Caco-2 (cell line): Measurements from ENCODE around the gene TINAGL1. TPM values are rescaled to one million over a fixed set of nuclear protein-coding genes. Genes with fewer than 3 reads are reported as not detected.

ENCODE experiments used
- BruUV-seq: library from RNA; stranded (reverse); fragments of 400-500 nt; replicated peaks from 2 replicates; lab custom pipeline; 2021; lab: Mats Ljungman, UMichigan
- CTCF ChIA-PET: fragments of 300-600 bp; sonication (Branson Sonifier 250); formaldehyde crosslinking; loops from one replicate; lab custom pipeline; 2022; ENCODE audit warnings: antibody characterized with exemption; lab: Charles Lee
- POLR2A ChIA-PET: fragments of 300-600 bp; sonication (Branson Sonifier 250); formaldehyde crosslinking; loops from one replicate; lab custom pipeline; 2022; ENCODE audit warnings: antibody characterized with exemption; lab: Charles Lee
- DNase-seq, 2 experiments: peaks; one replicate each; pipeline versions ENCODE4 v3.0.0 to v3.0.0-alpha.2; 2020 to 2022
- H3K27me3 ChIP-seq: replicated peaks from 2 replicates; pipeline ENCODE4 v1.6.0; 2011; ENCODE audit warnings: low read length; ENCODE audit not compliant: control insufficient read depth, insufficient read depth
- H3K36me3 ChIP-seq: 2 replicates; pipeline ENCODE4 v1.5.1; 2011; ENCODE audit warnings: low read length; ENCODE audit not compliant: control insufficient read depth, insufficient read depth
- H3K4me1 ChIP-seq: fragments of 250-450 bp; sonication (Bioruptor Pico); 2 replicates; pipeline ENCODE4 v1.5.1; 2020; ENCODE audit warnings: mild to moderate bottlenecking
- H3K4me3 ChIP-seq: 2 replicates; pipeline ENCODE4 v1.5.1; 2011; ENCODE audit warnings: low read depth, mild to moderate bottlenecking, control low read depth, low read length
- H3K9me3 ChIP-seq: fragments of 250-450 bp; sonication (Bioruptor Pico); 2 replicates; pipeline ENCODE4 v1.5.1; 2020; ENCODE audit warnings: mild to moderate bottlenecking, moderate library complexity
- H3K27ac Mint-ChIP-seq: one replicate; pipeline ENCODE4 v1.8.0; 2022; ENCODE audit warnings: mixed read lengths; ENCODE audit not compliant: unreplicated experiment
- H3K27me3 Mint-ChIP-seq: one replicate; pipeline ENCODE4 v1.8.0; 2022; ENCODE audit warnings: mixed read lengths; ENCODE audit not compliant: insufficient read depth, unreplicated experiment
- H3K36me3 Mint-ChIP-seq: one replicate; pipeline ENCODE4 v1.8.0; 2022; ENCODE audit warnings: mild to moderate bottlenecking, mixed read lengths; ENCODE audit not compliant: insufficient read depth, unreplicated experiment
- H3K4me1 Mint-ChIP-seq: one replicate; pipeline ENCODE4 v1.8.0; 2022; ENCODE audit warnings: low read depth, mixed read lengths; ENCODE audit not compliant: unreplicated experiment
- H3K4me3 Mint-ChIP-seq: one replicate; pipeline ENCODE4 v1.8.0; 2022; ENCODE audit warnings: mild to moderate bottlenecking, moderate library complexity, mixed read lengths; ENCODE audit not compliant: unreplicated experiment
- H3K9me3 Mint-ChIP-seq: one replicate; pipeline ENCODE4 v1.8.0; 2022; ENCODE audit warnings: mixed read lengths; ENCODE audit not compliant: unreplicated experiment
- intact Hi-C: fragments of 100-400 bp; cut with micrococcal nuclease; formaldehyde crosslinking; loops from one replicate; pipeline ENCODE4 v1.10.0; 2022; ENCODE audit not compliant: unreplicated experiment
- total RNA-seq: library from RNA; stranded (reverse); gene quantifications from 2 replicates; pipeline ENCODE4 v1.2.3, GENCODE V29; 2022
- TF ChIP-seq, protein P1 (sequence below), 2 experiments: fragments of 200-600 bp in 1 of 2; IDR thresholded peaks; 1 replicate in 1 of 2; 2 replicates in 1 of 2; pipeline versions ENCODE4 v1.5.1 to v1.8.0; 2011 to 2022; ENCODE audit warnings: antibody characterized with exemption in 1 of 2, control low read depth in 1 of 2, inconsistent platforms in 1 of 2, low read depth in 1 of 2, low read length in 1 of 2, mild to moderate bottlenecking in 1 of 2, moderate library complexity in 1 of 2; ENCODE audit not compliant: insufficient read depth in 1 of 2, severe bottlenecking in 1 of 2, unreplicated experiment in 1 of 2

Gene TINAGL1
- total RNA-seq, 1 experiment from 2014 or later = 101 TPM

DNA sequence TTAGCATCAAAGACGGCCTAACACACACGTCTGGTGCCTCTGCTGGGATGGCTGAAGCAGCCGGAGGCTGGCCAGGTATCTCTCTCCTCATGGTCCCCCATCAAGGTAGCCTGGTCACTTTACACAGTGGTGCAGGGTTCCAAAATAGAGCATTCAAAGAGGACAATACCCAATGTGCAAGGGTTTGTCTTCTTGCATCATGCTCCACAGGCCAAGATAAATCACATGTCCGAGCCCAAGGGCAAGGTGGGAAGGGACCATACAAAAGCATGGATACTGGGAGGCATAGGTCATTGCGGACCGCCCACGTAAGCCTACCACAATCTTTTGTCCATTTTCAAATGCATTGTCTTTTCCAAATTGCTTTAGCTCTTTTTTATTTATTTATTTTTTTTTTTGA lies 23.8 kb upstream of the TINAGL1 start:
- ChIA-PET POLR2A (no interaction called here), CTCF (no interaction called here)
- no peaks in the 10 kb centered on the region for H3K27me3 ChIP-seq
- H3K36me3 ChIP-seq = no peaks in the 10 kb centered on the region
- peaks cover 18% of the 10 kb centered on the region for H3K4me1 ChIP-seq
- intact Hi-C loops = no loop called here
- no TSS peak for BruUV-seq
- no peak overlapping the region for H3K4me3 Mint-ChIP-seq
- H3K9me3 Mint-ChIP-seq = no peaks in the 10 kb centered on the region
- no peaks in the 10 kb centered on the region for H3K9me3 ChIP-seq
- DNase-seq = no peak
- H3K27ac Mint-ChIP-seq = no peak overlapping the region
- H3K36me3 Mint-ChIP-seq = no peaks in the 10 kb centered on the region
- H3K4me3 ChIP-seq = no peak overlapping the region
- TF ChIP-seq, protein P1, sequence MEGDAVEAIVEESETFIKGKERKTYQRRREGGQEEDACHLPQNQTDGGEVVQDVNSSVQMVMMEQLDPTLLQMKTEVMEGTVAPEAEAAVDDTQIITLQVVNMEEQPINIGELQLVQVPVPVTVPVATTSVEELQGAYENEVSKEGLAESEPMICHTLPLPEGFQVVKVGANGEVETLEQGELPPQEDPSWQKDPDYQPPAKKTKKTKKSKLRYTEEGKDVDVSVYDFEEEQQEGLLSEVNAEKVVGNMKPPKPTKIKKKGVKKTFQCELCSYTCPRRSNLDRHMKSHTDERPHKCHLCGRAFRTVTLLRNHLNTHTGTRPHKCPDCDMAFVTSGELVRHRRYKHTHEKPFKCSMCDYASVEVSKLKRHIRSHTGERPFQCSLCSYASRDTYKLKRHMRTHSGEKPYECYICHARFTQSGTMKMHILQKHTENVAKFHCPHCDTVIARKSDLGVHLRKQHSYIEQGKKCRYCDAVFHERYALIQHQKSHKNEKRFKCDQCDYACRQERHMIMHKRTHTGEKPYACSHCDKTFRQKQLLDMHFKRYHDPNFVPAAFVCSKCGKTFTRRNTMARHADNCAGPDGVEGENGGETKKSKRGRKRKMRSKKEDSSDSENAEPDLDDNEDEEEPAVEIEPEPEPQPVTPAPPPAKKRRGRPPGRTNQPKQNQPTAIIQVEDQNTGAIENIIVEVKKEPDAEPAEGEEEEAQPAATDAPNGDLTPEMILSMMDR (IDR thresholded peaks at IDR 0.05; ENCODE audit: insufficient read depth in 1 of 2, low read depth in 1 of 2, low read length in 1 of 2, severe bottlenecking in 1 of 2, unreplicated experiment in 1 of 2) = no peak
- peaks cover 13% of the 10 kb centered on the region for H3K4me1 Mint-ChIP-seq
- H3K27me3 Mint-ChIP-seq = no peaks in the 10 kb centered on the region

- Mint-ChIP-seq H3K27me3 (no peaks in the 10 kb centered on the region), H3K9me3 (peaks cover 4% of the 10 kb centered on the region), H3K27ac (no peak overlapping the region), H3K4me3 (no peak overlapping the region), H3K4me1 (peaks cover 13% of the 10 kb centered on the region), H3K36me3 (no peaks in the 10 kb centered on the region)
- intact Hi-C loops = no loop called here
- Histone ChIP-seq H3K4me3 (no peak overlapping the region), H3K9me3 (0 out of 2 replicates have a peak, but pooled peaks cover 3% of the 10 kb centered on the region), H3K27me3 (no peaks in the 10 kb centered on the region), H3K4me1 (0 out of 2 replicates have a peak, but pooled peaks cover 7% of the 10 kb centered on the region), H3K36me3 (no peaks in the 10 kb centered on the region)
- TF ChIP-seq, protein P1 (IDR thresholded peaks at IDR 0.05; ENCODE audit: insufficient read depth in 1 of 2, low read depth in 1 of 2, low read length in 1 of 2, severe bottlenecking in 1 of 2, unreplicated experiment in 1 of 2) = no peak
- POLR2A ChIA-PET = no interaction called here
- DNase-seq = no peak
- no TSS peak for BruUV-seq
- CTCF ChIA-PET = no interaction called here
Measured at GRCh38 chr1:31556481-31557006, 19.8 kb upstream of the TINAGL1 start.

- H3K4me1 ChIP-seq = peaks cover 28% of the 10 kb centered on the region
- POLR2A ChIA-PET = no interaction called here
- peaks cover 9% of the 10 kb centered on the region for H3K9me3 Mint-ChIP-seq
- H3K36me3 ChIP-seq = no peaks in the 10 kb centered on the region
- no peaks in the 10 kb centered on the region for H3K27me3 Mint-ChIP-seq
- TF ChIP-seq, protein P1 (IDR thresholded peaks at IDR 0.05; ENCODE audit: insufficient read depth in 1 of 2, low read depth in 1 of 2, low read length in 1 of 2, severe bottlenecking in 1 of 2, unreplicated experiment in 1 of 2) = no peak
- BruUV-seq = no TSS peak
- no peak overlapping the region for H3K27ac Mint-ChIP-seq
- peaks cover 19% of the 10 kb centered on the region for H3K4me1 Mint-ChIP-seq
- 0 out of 2 replicates have a peak, but pooled peaks cover 3% of the 10 kb centered on the region for H3K9me3 ChIP-seq
- CTCF ChIA-PET = no interaction called here
- H3K4me3 Mint-ChIP-seq = no peak overlapping the region
- H3K36me3 Mint-ChIP-seq = peaks cover 15% of the 10 kb centered on the region
- intact Hi-C loops = loop anchor here (5.0 kb wide), 1 partner anchor 228 kb away; no protein-coding TSS in a partner anchor
- H3K27me3 ChIP-seq = no peaks in the 10 kb centered on the region
- no peak for DNase-seq
- H3K4me3 ChIP-seq = no peak overlapping the region
Measured at GRCh38 chr1:31559715-31560114, 16.6 kb upstream of the TINAGL1 start.
